Astrocyte of the spinal cord (primary cell): ENCODE data around the gene ENO3.
A peak's percentile ranks its signal among the peaks of the same experiment; 100 is the strongest.

Source experiments
- DNase-seq: peaks from one replicate; pipeline ENCODE4 v3.0.0; 2011; ENCODE audit warnings: low read depth, low spot score
- H3K4me3 ChIP-seq: 2 replicates; pipeline ENCODE4 v1.5.1; 2011; ENCODE audit warnings: low read depth, mild to moderate bottlenecking, low read length, moderate library complexity
- CTCF ChIP-seq: IDR thresholded peaks from 2 replicates; pipeline ENCODE4 v1.5.1; 2012; ENCODE audit warnings: low read depth, mild to moderate bottlenecking, low read length, inconsistent platforms
- in situ Hi-C: cut with HindIII; loops from 2 replicates; pipeline ENCODE4 v1.10.0; 2017; ENCODE audit warnings: low sequenced_read_pairs

The ENO3 gene

GRCh38 chr17:4986403-4986802, 35.5 kb downstream of the ENO3 start:
- in situ Hi-C loops: no loop called here
- no peak for DNase-seq
- peak overlapping the region; percentile 72 for H3K4me3 ChIP-seq
- TF ChIP-seq CTCF: no peak

GRCh38 chr17:4986951-4987766, 36.2 kb downstream of the ENO3 start, which contains the start of gene CAMTA2:
CAMTA2 (minus strand) TSS chr17:4987675; CDS start chr17:4986222, 1,453 bp downstream.
- DNase-seq: peak; percentile 76
- in situ Hi-C loops: no loop called here

GRCh38 chr17:4987767-4988567, 37.0 kb downstream of the ENO3 start:
- DNase-seq: peak; percentile 34
- H3K4me3 ChIP-seq: peak overlapping the region; percentile 72
- in situ Hi-C loops: no loop called here
- no peak for TF ChIP-seq CTCF

More at GRCh38 chr17:4986951-4987766, 36.2 kb downstream of the ENO3 start, which contains the start of gene CAMTA2:
- peak; percentile 59 for TF ChIP-seq CTCF
- peak within 1 kb of the TSS; percentile 72 for H3K4me3 ChIP-seq

GRCh38 chr17:4994081-4994595, 43.2 kb downstream of the ENO3 start:
- no peak for DNase-seq
- H3K4me3 ChIP-seq: no peak overlapping the region
- no peak for TF ChIP-seq CTCF
- in situ Hi-C loops: no loop called here

- H3K4me3 ChIP-seq: peak within 1 kb of the TSS; percentile 89
- in situ Hi-C loops: no loop called here
- DNase-seq: peak; percentile 88
- no peak for TF ChIP-seq CTCF
Observed at GRCh38 chr17:4997302-4998026, 46.5 kb downstream of the ENO3 start, which contains the start of the genes INCA1 and KIF1C. INCA1 (minus strand) TSS chr17:4997522; CDS start chr17:4994437, 3,085 bp downstream. KIF1C (plus strand) TSS chr17:4997950; CDS start chr17:5000247, 2,297 bp downstream.
